ENCODE results near the gene ITPR2. TPM values are rescaled to one million over a fixed set of nuclear protein-coding genes. Genes with fewer than 3 reads are reported as not detected.
"Not testable (repeated sequence)": the region's sequence is repeated elsewhere in the genome, so short reads cannot be mapped to it uniquely, and the experiment has no call there.

Gene ITPR2
- total RNA-seq, 3 donors from 2014 or later (not counting 1 experiment from before 2014, with no cell fraction given), result 59.1 to 70.7 (median 68.2) TPM

- Histone ChIP-seq H3K4me1 (ENCODE audit: control insufficient read depth, insufficient read depth, low read length) (peaks cover 4% of the 10 kb centered on the region), H3K27ac (ENCODE audit: low read length) (no peak overlapping the region), H3K9me3 (ENCODE audit: control insufficient read depth, insufficient read depth, low read length) (no peaks in the 10 kb centered on the region), H3K36me3 (ENCODE audit: control insufficient read depth, insufficient read depth, low read length) (no peaks in the 10 kb centered on the region), H3K4me3 (ENCODE audit: low read length) (no peak overlapping the region), H3K27me3 (ENCODE audit: control insufficient read depth, insufficient read depth, low read length) (no peaks in the 10 kb centered on the region)
- H3K9me3 Mint-ChIP-seq, result peaks cover 0 to 2% of the 10 kb centered on the region in 2 donors
- no peak overlapping the region for H3K27ac Mint-ChIP-seq
- no peak overlapping the region for H3K4me3 Mint-ChIP-seq
- H3K4me1 Mint-ChIP-seq, result peaks cover 28 to 35% of the 10 kb centered on the region in 2 donors
- no peak for ATAC-seq
- no peaks in the 10 kb centered on the region for H3K36me3 Mint-ChIP-seq
- no peaks in the 10 kb centered on the region for H3K27me3 Mint-ChIP-seq (ENCODE audit: low read depth in 2 of 2)
- TF ChIP-seq CTCF (IDR thresholded peaks at IDR 0.05), result no peak
- no CpG with 5 or more reads among the region's 3 CpGs for WGBS (ENCODE audit: insufficient coverage)
- DNase-seq, result no peak
- intact Hi-C loops (cut with micrococcal nuclease), result no loop called here
Measured at GRCh38 chr12:26519462-26519861, 313.5 kb downstream of the ITPR2 start.

- H3K9me3 Mint-ChIP-seq; H3K36me3 Mint-ChIP-seq; H3K27me3 ChIP-seq (ENCODE audit: control insufficient read depth, insufficient read depth, low read length); H3K4me1 ChIP-seq (ENCODE audit: control insufficient read depth, insufficient read depth, low read length); H3K36me3 ChIP-seq (ENCODE audit: control insufficient read depth, insufficient read depth, low read length); H3K27ac Mint-ChIP-seq; ATAC-seq; DNase-seq; H3K27me3 Mint-ChIP-seq (ENCODE audit: low read depth in 2 of 2); H3K9me3 ChIP-seq (ENCODE audit: control insufficient read depth, insufficient read depth, low read length); H3K4me3 Mint-ChIP-seq; H3K27ac ChIP-seq (ENCODE audit: low read length); intact Hi-C loops (cut with micrococcal nuclease); H3K4me3 ChIP-seq (ENCODE audit: low read length): not testable (repeated sequence)
- peaks cover 25 to 32% of the 10 kb centered on the region in 2 donors for H3K4me1 Mint-ChIP-seq
- 78% methylated on average over 3 of the region's 3 CpGs for WGBS (ENCODE audit: insufficient coverage)
Measured at GRCh38 chr12:26517320-26517719, 315.7 kb downstream of the ITPR2 start.

- intact Hi-C loops (cut with micrococcal nuclease), result no loop called here
- no peak for TF ChIP-seq CTCF (IDR thresholded peaks at IDR 0.05)
- H3K4me1 Mint-ChIP-seq, result peaks cover 5 to 13% of the 10 kb centered on the region in 2 donors
Measured at GRCh38 chr12:26514364-26514763, 318.6 kb downstream of the ITPR2 start.

GRCh38 chr12:26513363-26514043 lies 319.5 kb downstream of the ITPR2 start:
- intact Hi-C loops (cut with micrococcal nuclease), result no loop called here
- no peaks in the 10 kb centered on the region for H3K36me3 ChIP-seq (ENCODE audit: control insufficient read depth, insufficient read depth, low read length)
- no peak for DNase-seq
- Mint-ChIP-seq H3K27me3 (ENCODE audit: low read depth in 2 of 2) (no peaks in the 10 kb centered on the region), H3K4me1 (peaks cover 5 to 13% of the 10 kb centered on the region in 2 donors), H3K9me3 (peaks cover 0 to 2% of the 10 kb centered on the region in 2 donors), H3K36me3 (no peaks in the 10 kb centered on the region), H3K4me3 (no peak overlapping the region), H3K27ac (no peak overlapping the region)
- no peak for ATAC-seq
- H3K27ac ChIP-seq (ENCODE audit: low read length), result no peak overlapping the region
- H3K4me3 ChIP-seq (ENCODE audit: low read length), result no peak overlapping the region
- 92% methylated on average over 4 of the region's 4 CpGs for WGBS (ENCODE audit: insufficient coverage)
- no peaks in the 10 kb centered on the region for H3K9me3 ChIP-seq (ENCODE audit: control insufficient read depth, insufficient read depth, low read length)
- no peaks in the 10 kb centered on the region for H3K27me3 ChIP-seq (ENCODE audit: control insufficient read depth, insufficient read depth, low read length)
- TF ChIP-seq CTCF (IDR thresholded peaks at IDR 0.05), result no peak
- H3K4me1 ChIP-seq (ENCODE audit: control insufficient read depth, insufficient read depth, low read length), result no peaks in the 10 kb centered on the region

More at GRCh38 chr12:26514364-26514763, 318.6 kb downstream of the ITPR2 start:
- WGBS (ENCODE audit: insufficient coverage), result 87% methylated on average over 2 of the region's 3 CpGs
- Mint-ChIP-seq H3K27me3 (ENCODE audit: low read depth in 2 of 2) (no peaks in the 10 kb centered on the region), H3K36me3 (no peaks in the 10 kb centered on the region), H3K4me3 (no peak overlapping the region), H3K27ac (no peak overlapping the region), H3K9me3 (peaks cover 0 to 2% of the 10 kb centered on the region in 2 donors)
- Histone ChIP-seq H3K9me3 (ENCODE audit: control insufficient read depth, insufficient read depth, low read length) (no peaks in the 10 kb centered on the region), H3K4me1 (ENCODE audit: control insufficient read depth, insufficient read depth, low read length) (no peaks in the 10 kb centered on the region), H3K4me3 (ENCODE audit: low read length) (no peak overlapping the region), H3K27me3 (ENCODE audit: control insufficient read depth, insufficient read depth, low read length) (no peaks in the 10 kb centered on the region), H3K36me3 (ENCODE audit: control insufficient read depth, insufficient read depth, low read length) (no peaks in the 10 kb centered on the region), H3K27ac (ENCODE audit: low read length) (no peak overlapping the region)
- no peak for DNase-seq
- ATAC-seq, result no peak
